GM19463 (cell line): Measurements from ENCODE around the gene SYT10.
"Not testable (repeated sequence)": the region's sequence is repeated elsewhere in the genome, so short reads cannot be mapped to it uniquely, and the experiment has no call there.

Source experiments
- ATAC-seq: cut with Tn5 transposase; IDR thresholded peaks from one replicate; pipeline ENCODE4 v1.9.1; 2021; ENCODE audit warnings: mild to moderate bottlenecking, moderate library complexity; ENCODE audit not compliant: unreplicated experiment

Gene SYT10

GRCh38 chr12:33439587-33440011, at the start of gene SYT10:
SYT10 (minus strand) TSS chr12:33439819; CDS start chr12:33439522, 297 bp downstream.
- ATAC-seq = no peak

DNA sequence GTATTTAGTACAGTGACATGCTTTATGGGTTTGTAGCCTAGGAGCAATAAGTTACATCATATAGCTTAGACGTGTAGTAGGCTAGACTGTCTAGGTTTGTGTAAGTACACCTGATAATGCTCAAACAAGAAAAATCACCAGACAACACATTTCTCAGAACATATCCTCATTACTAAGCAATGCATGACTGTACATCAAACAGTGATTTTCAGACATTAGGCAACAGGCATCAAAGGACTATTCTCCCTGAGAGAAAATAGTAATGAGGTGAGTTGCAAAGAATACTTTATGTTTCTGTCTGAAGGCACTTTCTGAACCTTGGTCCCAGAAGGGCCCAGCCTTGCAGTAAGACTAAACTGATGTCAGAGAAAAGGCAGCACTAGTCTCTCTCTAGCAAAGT, 48.4 kb upstream of the SYT10 start:
- ATAC-seq = no peak

DNA sequence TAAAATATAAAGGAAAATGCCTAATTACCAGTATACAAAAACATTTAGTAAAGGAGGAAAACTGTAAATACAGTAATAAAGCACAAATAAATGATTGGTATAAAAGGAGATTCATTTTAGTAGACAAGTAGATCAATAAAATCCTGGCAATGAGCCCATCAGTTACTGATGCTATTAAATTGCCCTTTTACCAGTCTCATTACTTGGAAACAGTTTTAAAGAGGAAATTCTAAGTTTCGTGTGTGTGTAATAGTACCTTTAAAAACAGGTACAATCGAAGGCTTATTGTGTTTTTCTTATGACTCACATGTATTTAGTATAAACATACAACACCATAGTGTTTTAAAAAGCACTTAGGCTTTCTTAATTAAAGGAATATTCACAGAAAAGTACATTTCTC, 46.4 kb upstream of the SYT10 start:
- no peak for ATAC-seq

DNA sequence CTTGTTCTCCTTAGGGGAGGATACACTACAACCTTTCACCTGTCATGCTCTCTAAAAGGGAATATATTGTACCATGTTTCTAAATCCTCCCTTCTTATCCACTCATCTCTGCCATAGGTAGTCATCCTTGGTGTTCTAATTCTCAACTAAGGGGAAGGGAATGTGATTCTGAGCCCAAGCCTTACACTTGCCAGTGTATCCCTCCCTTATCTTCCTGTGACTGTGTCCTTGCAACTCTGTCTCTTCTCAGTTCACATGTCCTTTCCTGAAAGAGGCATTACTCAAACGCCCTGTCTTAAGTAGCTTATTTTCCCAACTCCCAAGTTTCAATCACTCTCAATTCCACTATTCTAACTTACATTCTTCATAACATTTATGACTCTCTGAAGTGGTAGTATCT, 44.5 kb upstream of the SYT10 start:
- no peak for ATAC-seq

DNA sequence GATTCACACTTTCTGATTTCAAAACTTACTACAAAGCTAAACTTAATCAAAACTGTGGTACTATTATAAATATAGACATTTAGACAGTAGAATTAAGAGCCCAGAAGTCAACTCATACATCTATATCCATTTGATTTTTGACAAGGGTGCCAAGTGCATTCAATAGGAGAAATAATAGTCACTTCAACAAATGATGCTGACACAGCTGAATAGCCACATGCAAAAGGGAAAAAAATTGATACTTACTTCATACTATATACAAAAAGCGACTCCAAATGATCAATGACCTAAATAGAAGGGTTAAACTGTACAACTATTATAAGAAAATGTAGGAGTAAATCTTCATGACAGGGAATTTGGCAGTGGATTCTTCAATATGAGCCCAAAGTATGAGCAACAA, 40.7 kb upstream of the SYT10 start:
- no peak for ATAC-seq

DNA sequence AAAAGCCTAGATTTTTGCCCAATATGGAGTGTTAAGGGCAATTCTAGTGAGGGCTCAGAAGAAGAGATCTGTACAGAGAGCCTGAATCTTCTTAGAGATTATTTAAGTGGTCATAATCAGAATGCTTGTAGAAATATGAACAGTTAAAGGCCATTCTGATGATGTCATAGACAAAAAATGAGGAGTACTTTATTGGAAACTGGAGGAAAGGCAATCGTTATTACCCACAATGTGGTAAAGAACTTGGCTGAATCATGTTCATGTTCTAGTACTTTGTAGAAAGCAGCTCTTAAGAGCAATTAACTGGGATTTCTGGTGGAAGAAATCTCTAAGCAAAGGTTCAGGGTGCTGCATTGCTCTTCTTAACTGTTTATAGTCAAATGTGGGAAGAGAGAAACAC, 36.4 kb upstream of the SYT10 start:
- ATAC-seq = no peak

DNA sequence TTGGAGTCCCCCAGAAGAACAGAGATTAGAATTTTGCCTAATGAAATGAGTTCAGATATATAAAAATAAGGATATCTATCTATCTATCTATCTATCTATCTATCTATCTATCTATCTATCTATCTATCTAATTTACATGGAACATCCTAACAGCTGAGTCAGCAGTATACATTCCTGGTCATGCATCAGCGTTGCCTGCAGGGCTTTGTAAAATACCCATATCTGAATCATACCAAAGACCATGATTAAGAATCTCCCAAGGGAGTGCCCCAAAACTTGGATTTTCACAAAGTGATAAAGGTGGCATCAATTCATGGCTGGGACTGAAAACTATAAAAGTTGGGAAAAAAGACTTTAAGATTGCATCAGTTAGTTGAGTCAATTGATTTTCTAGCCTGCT, 32.7 kb upstream of the SYT10 start:
- ATAC-seq = no peak

DNA sequence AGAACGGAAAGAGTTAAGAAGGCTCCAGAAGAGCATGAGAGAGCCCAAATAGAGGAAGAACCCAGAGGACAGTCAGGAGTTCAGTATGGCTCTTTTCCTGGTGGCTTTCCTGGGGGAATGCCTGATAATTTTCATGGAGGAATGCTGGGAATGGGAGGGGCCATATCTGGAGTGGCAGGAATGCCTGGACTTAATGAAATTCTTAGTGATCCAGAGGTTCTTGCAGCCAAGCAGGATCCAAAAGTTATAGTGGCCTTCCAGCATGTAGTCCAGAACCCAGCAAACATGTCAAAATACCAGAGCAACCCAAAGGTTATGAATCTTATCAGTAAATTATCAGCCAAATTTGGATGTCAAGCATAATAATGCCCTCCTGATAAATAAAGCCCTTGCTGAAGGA, 15.5 kb upstream of the SYT10 start:
- no peak for ATAC-seq

DNA sequence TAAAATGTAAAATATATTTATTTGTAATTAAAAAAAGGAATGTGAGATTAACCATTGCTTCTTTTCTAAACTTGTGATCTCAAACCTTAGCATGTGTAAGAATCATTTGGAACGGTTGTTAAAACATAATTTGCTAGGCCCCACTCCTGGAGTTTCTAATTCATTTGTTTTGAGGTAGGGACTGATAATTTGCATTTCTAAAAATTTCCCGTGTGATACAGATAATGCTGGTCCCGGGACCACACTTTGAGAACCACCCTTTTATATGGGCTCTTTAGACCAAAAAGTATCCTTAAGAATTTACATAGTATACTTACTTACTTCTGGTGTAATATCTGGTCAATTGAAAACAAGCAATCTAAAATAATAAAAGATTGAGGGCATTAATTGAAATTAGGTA, 10.9 kb upstream of the SYT10 start:
- ATAC-seq = no peak

DNA sequence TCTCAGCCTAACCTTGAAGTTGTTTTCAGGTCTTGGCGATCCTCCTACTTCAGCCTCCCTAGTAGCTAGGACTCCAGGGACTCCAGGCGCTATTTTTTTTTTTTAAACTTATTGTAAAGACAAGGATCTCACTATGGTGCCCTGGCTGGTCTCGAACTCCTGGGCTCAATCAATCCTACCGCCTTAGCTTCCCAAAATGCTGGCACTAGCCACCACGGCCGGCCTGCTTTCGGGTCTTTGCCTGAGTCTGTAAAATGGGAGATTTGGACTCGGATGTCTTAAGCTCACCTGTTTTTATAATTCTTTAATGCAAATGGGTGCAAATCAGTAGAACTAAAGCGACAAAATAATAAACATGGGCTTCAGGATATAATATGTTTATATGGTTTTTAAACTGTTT, 858 bp upstream of the SYT10 start:
- ATAC-seq = no peak

DNA sequence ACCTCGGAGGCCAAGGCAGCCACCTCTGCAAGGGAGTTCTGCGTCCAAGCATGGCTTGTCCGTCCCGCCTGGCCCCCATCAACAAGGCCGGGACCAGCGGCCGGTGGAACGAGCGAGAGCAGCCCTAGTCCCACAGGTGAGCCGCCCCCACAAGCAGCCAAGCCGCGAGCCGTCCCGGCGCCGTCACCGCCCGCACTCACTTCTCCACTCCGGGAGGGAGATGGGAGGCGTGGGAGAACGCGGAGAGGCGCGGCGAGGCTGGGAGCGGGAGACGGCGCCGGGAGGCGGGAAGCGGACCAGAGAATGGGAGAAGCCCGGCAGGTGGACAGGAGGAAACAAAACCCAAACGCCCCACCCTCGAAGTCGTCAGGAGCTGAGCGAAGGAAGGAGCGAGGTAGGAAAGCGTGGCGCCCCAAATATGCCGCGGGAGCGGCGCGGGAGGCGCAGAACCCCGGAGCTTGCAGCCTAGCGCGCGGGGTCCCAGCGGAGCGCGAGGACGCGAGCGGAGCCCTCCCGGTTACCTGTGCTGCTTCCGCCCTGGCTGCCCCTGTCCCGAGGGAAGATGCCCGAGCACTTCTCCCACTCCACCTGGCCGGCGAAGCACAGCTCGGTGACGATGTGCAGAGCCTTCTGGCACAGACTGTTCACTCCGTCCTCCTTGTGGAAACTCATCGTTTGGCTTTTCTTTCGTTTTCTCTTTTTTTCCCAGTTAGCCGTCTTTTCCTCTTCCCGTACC, 600 bp downstream of the SYT10 start:
- no peak for ATAC-seq

GRCh38 chr12:33438025-33438772, 1.4 kb downstream of the SYT10 start:
- ATAC-seq = no peak

GRCh38 chr12:33437598-33437997, 2.0 kb downstream of the SYT10 start:
- ATAC-seq = no peak

DNA sequence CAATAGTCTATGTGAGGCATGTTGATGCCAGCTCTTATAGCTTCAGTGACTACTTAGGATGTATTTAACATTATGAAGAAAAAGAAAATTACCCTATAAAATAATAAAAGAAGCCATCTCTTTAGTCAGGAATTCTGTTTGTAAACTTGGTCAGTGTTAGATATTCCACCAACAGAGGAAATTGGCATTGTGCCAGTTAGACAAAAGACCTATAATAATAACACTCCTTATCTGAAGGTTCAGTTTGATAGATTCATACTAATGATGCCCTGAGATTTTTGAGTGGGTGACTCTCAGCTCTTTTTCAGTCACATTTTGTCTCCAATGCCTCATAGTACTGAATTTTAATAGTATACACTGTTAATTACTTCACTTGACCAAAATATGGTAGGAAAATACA, 6.6 kb downstream of the SYT10 start:
- ATAC-seq = no peak

GRCh38 chr12:33431648-33432047, 8.0 kb downstream of the SYT10 start:
- no peak for ATAC-seq

- ATAC-seq = no peak
Observed at GRCh38 chr12:33429468-33429867, 10.2 kb downstream of the SYT10 start.

DNA sequence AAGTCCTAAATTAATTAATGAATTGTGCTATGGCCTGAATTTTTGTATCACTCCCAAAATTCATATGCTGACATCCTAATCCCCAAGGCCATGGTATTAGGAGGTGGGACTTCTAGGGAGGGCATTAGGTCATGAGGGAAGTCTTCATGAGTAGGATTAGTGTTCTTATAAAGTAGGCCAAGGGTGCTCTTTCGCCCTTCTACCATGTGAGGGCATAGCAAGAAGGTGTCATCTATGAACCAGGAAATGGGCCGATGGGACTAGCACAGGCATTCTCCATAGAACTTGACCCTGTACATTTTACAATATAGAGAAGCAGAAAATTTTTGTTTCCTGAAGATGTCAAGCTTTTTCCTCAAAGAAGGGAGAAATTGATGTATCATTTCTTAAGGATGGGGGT, 12.5 kb downstream of the SYT10 start:
- ATAC-seq = peak; percentile 67

GRCh38 chr12:33423706-33424105, 15.9 kb downstream of the SYT10 start:
- ATAC-seq = no peak

- not testable (repeated sequence) for ATAC-seq
Observed at GRCh38 chr12:33412410-33412809, 27.2 kb downstream of the SYT10 start.

GRCh38 chr12:33383503-33383902, 56.1 kb downstream of the SYT10 start:
- no peak for ATAC-seq

- no peak for ATAC-seq
Observed at GRCh38 chr12:33376153-33376552, 63.5 kb downstream of the SYT10 start.

DNA sequence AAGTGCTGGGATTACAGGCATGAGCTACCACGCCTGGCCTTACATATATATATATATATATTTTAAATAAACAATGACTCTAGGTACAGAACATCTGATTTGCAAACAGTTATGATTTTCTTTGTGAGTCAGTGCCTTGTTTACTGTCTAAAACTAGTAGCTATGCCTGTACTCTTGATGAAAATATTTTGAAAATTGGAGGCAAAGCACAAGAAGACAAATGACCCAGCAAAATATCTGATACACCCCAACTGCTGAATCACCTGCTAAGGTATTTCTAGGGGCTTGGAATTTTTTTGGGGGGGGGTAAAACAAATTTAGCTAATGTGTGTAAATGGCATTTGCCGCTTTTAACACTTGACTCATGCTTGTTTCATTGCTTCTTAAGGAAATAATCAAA, 69.3 kb downstream of the SYT10 start:
- no peak for ATAC-seq
